Measurements from ENCODE around the gene CP.

CP gene

GRCh38 chr3:149122721-149123578, 98.7 kb downstream of the CP start:
- no peak for DNase-seq (ENCODE audit: low read depth in 2 of 2)
